Measurements from ENCODE around the gene RCC1. TPM values are rescaled to one million over a fixed set of nuclear protein-coding genes. Genes with fewer than 3 reads are reported as not detected.

RCC1 gene
- total RNA-seq = 30.6 to 33.7 TPM (median 31.9 TPM) in 3 replicates

GRCh38 chr1:28505406-28506187 lies at the start of gene RCC1:
RCC1 (plus strand) TSS chr1:28506043; CDS start chr1:28529867, 23,824 bp downstream.
- Mint-ChIP-seq H3K9me3 (no peaks in the 10 kb centered on the region), H3K4me1 (peaks cover 48% of the 10 kb centered on the region), H3K4me3 (peak within 1 kb of the TSS; percentile 95), H3K36me3 (peaks cover 21% of the 10 kb centered on the region), H3K27ac (peak within 1 kb of the TSS; percentile 98), H3K27me3 (ENCODE audit: low read depth) (no peaks in the 10 kb centered on the region)
- no peak for TF ChIP-seq CTCF (IDR thresholded peaks at IDR 0.05; ENCODE audit: unreplicated experiment)
- peak; percentile 94 to 95 for DNase-seq (ENCODE audit: low spot score in 2 of 2, unreplicated experiment in 2 of 2)

- H3K4me3 Mint-ChIP-seq = no peak overlapping the region
- TF ChIP-seq CTCF (IDR thresholded peaks at IDR 0.05; ENCODE audit: unreplicated experiment) = no peak
- H3K9me3 Mint-ChIP-seq = no peaks in the 10 kb centered on the region
- H3K36me3 Mint-ChIP-seq = peaks cover 19% of the 10 kb centered on the region
- peak overlapping the region; percentile 51 for H3K27ac Mint-ChIP-seq
- H3K4me1 Mint-ChIP-seq = peaks cover 14% of the 10 kb centered on the region
- H3K27me3 Mint-ChIP-seq (ENCODE audit: low read depth) = no peaks in the 10 kb centered on the region
- DNase-seq (ENCODE audit: low spot score in 2 of 2, unreplicated experiment in 2 of 2) = no peak
Observed at GRCh38 chr1:28456078-28456477, 49.8 kb upstream of the RCC1 start.

GRCh38 chr1:28457678-28458077 lies 48.2 kb upstream of the RCC1 start:
- DNase-seq (ENCODE audit: low spot score in 2 of 2, unreplicated experiment in 2 of 2) = no peak
- Mint-ChIP-seq H3K27me3 (ENCODE audit: low read depth) (no peaks in the 10 kb centered on the region), H3K4me1 (peaks cover 14% of the 10 kb centered on the region), H3K9me3 (no peaks in the 10 kb centered on the region), H3K27ac (no peak overlapping the region), H3K4me3 (no peak overlapping the region), H3K36me3 (peaks cover 24% of the 10 kb centered on the region)
- TF ChIP-seq CTCF (IDR thresholded peaks at IDR 0.05; ENCODE audit: unreplicated experiment) = no peak

GRCh38 chr1:28458237-28459228 lies 47.3 kb upstream of the RCC1 start:
- Mint-ChIP-seq H3K27me3 (ENCODE audit: low read depth) (no peaks in the 10 kb centered on the region), H3K4me1 (peaks cover 14% of the 10 kb centered on the region), H3K36me3 (peaks cover 20% of the 10 kb centered on the region), H3K9me3 (no peaks in the 10 kb centered on the region), H3K4me3 (no peak overlapping the region), H3K27ac (peak overlapping the region; percentile 63)
- no peak for TF ChIP-seq CTCF (IDR thresholded peaks at IDR 0.05; ENCODE audit: unreplicated experiment)
- no peak for DNase-seq (ENCODE audit: low spot score in 2 of 2, unreplicated experiment in 2 of 2)

GRCh38 chr1:28466226-28466778 lies 39.5 kb upstream of the RCC1 start:
- DNase-seq (ENCODE audit: low spot score in 2 of 2, unreplicated experiment in 2 of 2) = no peak
- H3K4me1 Mint-ChIP-seq = no peaks in the 10 kb centered on the region
- TF ChIP-seq CTCF (IDR thresholded peaks at IDR 0.05; ENCODE audit: unreplicated experiment) = no peak
- H3K4me3 Mint-ChIP-seq = no peak overlapping the region
- no peaks in the 10 kb centered on the region for H3K27me3 Mint-ChIP-seq (ENCODE audit: low read depth)
- H3K36me3 Mint-ChIP-seq = peaks cover 25% of the 10 kb centered on the region
- H3K9me3 Mint-ChIP-seq = no peaks in the 10 kb centered on the region
- no peak overlapping the region for H3K27ac Mint-ChIP-seq

Measured in mesothelial cell of epicardium (in vitro differentiated cells).